Measurements from ENCODE around the gene XPO5.

The XPO5 gene

GRCh38 chr6:43493833-43494232 lies 82.0 kb downstream of the XPO5 start:
- Histone ChIP-seq H3K4me2 (peak overlapping the region in 4 of 11 experiments; percentile 71 to 89 (median 85); a peak in 5 of 22 replicates), H3K36me3 (peaks cover 15 to 45% (median 37%) of the 10 kb centered on the region in 11 experiments), H3K9me3 (replicated peaks in 1 of 11) (no peaks in the 10 kb centered on the region), H3K27me3 (no peaks in the 10 kb centered on the region), H3K9ac (no peak overlapping the region; a peak in 1 of 22 replicates), H3K4me1 (peaks cover 19 to 43% (median 29%) of the 10 kb centered on the region in 10 experiments), H3K27ac (0 out of 22 replicates have a peak overlapping the region, but pooled peaks of 2 of the 11 experiments have one; percentile 1 to 2), H3K4me3 (no peak overlapping the region), H4K20me1 (peaks cover 2 to 69% (median 52%) of the 10 kb centered on the region in 11 experiments; a peak in 21 of 22 replicates)
- no peak for TF ChIP-seq Cebpa-rat (IDR thresholded peaks at IDR 0.05)

- Histone ChIP-seq H3K4me2 (no peak overlapping the region), H3K9ac (no peak overlapping the region), H3K36me3 (peaks cover 9 to 39% (median 31%) of the 10 kb centered on the region in 11 experiments), H3K27ac (no peak overlapping the region), H3K27me3 (no peaks in the 10 kb centered on the region), H3K9me3 (replicated peaks in 1 of 11) (no peaks in the 10 kb centered on the region), H3K4me1 (peaks cover 19 to 49% (median 29%) of the 10 kb centered on the region in 10 experiments), H4K20me1 (peaks cover 0 to 67% (median 52%) of the 10 kb centered on the region in 11 experiments), H3K4me3 (no peak overlapping the region)
- TF ChIP-seq Cebpa-rat (IDR thresholded peaks at IDR 0.05), result no peak
Measured at GRCh38 chr6:43493230-43493629, 82.6 kb downstream of the XPO5 start.

GRCh38 chr6:43492673-43493072 lies 83.2 kb downstream of the XPO5 start:
- H3K4me3 ChIP-seq, result no peak overlapping the region

GRCh38 chr6:43491750-43492661 lies 83.8 kb downstream of the XPO5 start:
- no peak for TF ChIP-seq Cebpa-rat (IDR thresholded peaks at IDR 0.05)
- no peak overlapping the region for H3K4me3 ChIP-seq
- H3K9ac ChIP-seq, result peak overlapping the region in 1 of 11 experiments; percentile 2; a peak in 1 of 22 replicates
- no peak overlapping the region for H3K27ac ChIP-seq
- no peak overlapping the region for H3K4me2 ChIP-seq
- peaks cover 6 to 57% (median 52%) of the 10 kb centered on the region in 11 experiments for H4K20me1 ChIP-seq
- H3K27me3 ChIP-seq, result no peaks in the 10 kb centered on the region
- H3K4me1 ChIP-seq, result peaks cover 19 to 56% (median 28%) of the 10 kb centered on the region in 10 experiments
- H3K36me3 ChIP-seq, result peaks cover 0 to 32% (median 19%) of the 10 kb centered on the region in 11 experiments; a peak in 20 of 22 replicates
- no peaks in the 10 kb centered on the region for H3K9me3 ChIP-seq (replicated peaks in 1 of 11)

More at GRCh38 chr6:43492673-43493072, 83.2 kb downstream of the XPO5 start:
- Histone ChIP-seq H4K20me1 (peaks cover 0 to 61% (median 52%) of the 10 kb centered on the region in 11 experiments), H3K9me3 (replicated peaks in 1 of 11) (no peaks in the 10 kb centered on the region), H3K4me2 (no peak overlapping the region), H3K27ac (no peak overlapping the region), H3K9ac (0 out of 22 replicates have a peak overlapping the region, but pooled peaks of 1 of the 11 experiments have one; percentile 2), H3K27me3 (no peaks in the 10 kb centered on the region), H3K36me3 (peaks cover 3 to 34% (median 25%) of the 10 kb centered on the region in 11 experiments), H3K4me1 (peaks cover 19 to 55% (median 29%) of the 10 kb centered on the region in 10 experiments)
- TF ChIP-seq Cebpa-rat (IDR thresholded peaks at IDR 0.05), result no peak

- Histone ChIP-seq H3K27me3 (no peaks in the 10 kb centered on the region), H3K4me2 (peak overlapping the region in 5 of 11 experiments; percentile 71 to 89 (median 81); a peak in 10 of 22 replicates), H3K9me3 (replicated peaks in 1 of 11) (no peaks in the 10 kb centered on the region), H3K9ac (peak overlapping the region in 4 of 11 experiments; percentile 41 to 65 (median 60); a peak in 4 of 22 replicates), H3K4me3 (no peak overlapping the region), H3K4me1 (peaks cover 9 to 48% (median 16%) of the 10 kb centered on the region in 10 experiments), H3K27ac (peak overlapping the region in 1 of 11 experiments; percentile 66; a peak in 1 of 22 replicates), H4K20me1 (peaks cover 20 to 59% (median 42%) of the 10 kb centered on the region in 11 experiments), H3K36me3 (peaks cover 0 to 45% (median 27%) of the 10 kb centered on the region in 11 experiments; a peak in 21 of 22 replicates)
- no peak for TF ChIP-seq Cebpa-rat (IDR thresholded peaks at IDR 0.05)
Measured at GRCh38 chr6:43490523-43490939, 85.3 kb downstream of the XPO5 start.

GRCh38 chr6:43489277-43490072 lies 86.4 kb downstream of the XPO5 start:
- Histone ChIP-seq H3K9me3 (replicated peaks in 1 of 11) (no peaks in the 10 kb centered on the region), H3K27me3 (no peaks in the 10 kb centered on the region), H4K20me1 (peaks cover 29 to 59% (median 41%) of the 10 kb centered on the region in 11 experiments; a peak in 21 of 22 replicates), H3K4me1 (peaks cover 0 to 37% (median 5%) of the 10 kb centered on the region in 10 experiments; a peak in 16 of 20 replicates), H3K9ac (peak overlapping the region in 8 of 11 experiments; percentile 11 to 65 (median 39); a peak in 12 of 22 replicates), H3K36me3 (peaks cover 0 to 55% (median 30%) of the 10 kb centered on the region in 11 experiments; a peak in 21 of 22 replicates), H3K4me2 (peak overlapping the region in 7 of 11 experiments; percentile 37 to 89 (median 80); a peak in 18 of 22 replicates), H3K4me3 (peak overlapping the region in 2 of 10 experiments; percentile 26 to 29; a peak in 3 of 20 replicates), H3K27ac (peak overlapping the region in 8 of 11 experiments; percentile 9 to 66 (median 46); a peak in 14 of 22 replicates)
- no peak for TF ChIP-seq Cebpa-rat (IDR thresholded peaks at IDR 0.05)

- peaks cover 22 to 59% (median 43%) of the 10 kb centered on the region in 11 experiments; a peak in 21 of 22 replicates for H4K20me1 ChIP-seq
- peak overlapping the region in 9 of 11 experiments; percentile 11 to 65 (median 37); a peak in 11 of 22 replicates for H3K9ac ChIP-seq
- TF ChIP-seq Cebpa-rat (IDR thresholded peaks at IDR 0.05), result no peak
- peak overlapping the region in 7 of 11 experiments; percentile 37 to 89 (median 80); a peak in 18 of 22 replicates for H3K4me2 ChIP-seq
- H3K27ac ChIP-seq, result peak overlapping the region in 8 of 11 experiments; percentile 9 to 66 (median 46); a peak in 14 of 22 replicates
- H3K9me3 ChIP-seq (replicated peaks in 1 of 11), result no peaks in the 10 kb centered on the region
- peaks cover 0 to 51% (median 29%) of the 10 kb centered on the region in 11 experiments; a peak in 21 of 22 replicates for H3K36me3 ChIP-seq
- peaks cover 0 to 30% (median 2%) of the 10 kb centered on the region in 10 experiments; a peak in 13 of 20 replicates for H3K4me1 ChIP-seq
- H3K4me3 ChIP-seq, result peak overlapping the region in 2 of 10 experiments; percentile 12 to 29; a peak in 2 of 20 replicates
- H3K27me3 ChIP-seq, result no peaks in the 10 kb centered on the region
Measured at GRCh38 chr6:43488667-43489276, 87.1 kb downstream of the XPO5 start.

Measured in BLaER1 treated with 17β-estradiol and CSF1 and Interleukin-3, amounts not matched to agents 10 nM and 100 nM (cell line).